ENCODE data around the gene PPP1R14C. TPM values are rescaled to one million over a fixed set of nuclear protein-coding genes. Genes with fewer than 3 reads are reported as not detected.
A peak's percentile ranks its signal among the peaks of the same experiment; 100 is the strongest.

PPP1R14C gene
- polyA plus RNA-seq, 2 of the 4 experiments (the other 2 are of a cell fraction): 0.34 to 0.43 TPM

DNA sequence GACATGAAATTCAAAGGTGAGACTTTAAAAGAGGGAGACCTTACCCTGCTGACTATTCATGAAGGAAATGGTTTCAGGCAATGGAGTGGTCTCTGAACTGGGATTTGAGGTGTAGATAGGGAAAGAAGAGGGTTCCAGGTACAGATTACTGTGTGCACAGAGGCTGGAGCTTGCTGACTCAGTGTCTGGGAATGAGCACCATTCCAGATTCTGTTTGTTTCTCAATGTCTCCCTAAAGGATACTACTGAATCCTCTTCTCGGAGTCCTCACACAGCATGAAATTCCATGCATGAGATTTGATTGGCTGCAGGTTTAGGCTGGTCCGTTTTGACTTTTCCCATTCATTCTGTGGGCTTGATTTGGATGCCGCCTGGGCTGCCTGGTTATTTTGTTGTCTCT lies 49.0 kb downstream of the PPP1R14C start:
- Histone ChIP-seq H3K4me3 (no peak overlapping the region), H3K4me2 (peak overlapping the region; percentile 38; the same call in 2 of the 3 replicates), H3K9me3 (no peaks in the 10 kb centered on the region), H3K27ac (peak overlapping the region; percentile 39 to 64), H3K4me1 (peaks cover 11% of the 10 kb centered on the region)
- FAIRE-seq: no peak
- 44% methylated on average over 3 of the region's 3 CpGs for WGBS (ENCODE audit: missing lambda C conversion rate)
- ChIA-PET CTCF (no interaction called here), POLR2A (no interaction called here)
- DNase-seq (ENCODE audit: low read depth in 1 of 2, low spot score in 1 of 2): peak in 1 of 2 experiments; percentile 36
- ATAC-seq: peak; percentile 70 to 72; a peak in 5 of 6 replicates
- no peak for TF ChIP-seq FOSL2 (IDR thresholded peaks at IDR 0.05)
- TF ChIP-seq FOSL2 (CRISPR knock-in tag; IDR thresholded peaks at IDR 0.05): 0 out of 2 replicates have a peak, but pooled peaks have one; percentile 3
- no peak for TF ChIP-seq ZSCAN20 (CRISPR knock-in tag; IDR thresholded peaks at IDR 0.05)

- H3K27ac ChIP-seq: no peak overlapping the region
- H3K4me1 ChIP-seq: peaks cover 11% of the 10 kb centered on the region
- POLR2A ChIA-PET: no interaction called here
- CTCF ChIA-PET: no interaction called here
- no peak overlapping the region for H3K4me2 ChIP-seq
- WGBS (ENCODE audit: missing lambda C conversion rate): 51% methylated on average over 2 of the region's 2 CpGs
- H3K9me3 ChIP-seq: no peaks in the 10 kb centered on the region
- no peak for FAIRE-seq
- DNase-seq (ENCODE audit: low read depth in 1 of 2, low spot score in 1 of 2): no peak
- no peak for ATAC-seq
- no peak for TF ChIP-seq RCOR1 (IDR thresholded peaks at IDR 0.05; ENCODE audit: low read depth, low read length)
- TF ChIP-seq CEBPB (IDR thresholded peaks at IDR 0.05): no peak
- no peak for TF ChIP-seq ATOH8 (CRISPR knock-in tag; IDR thresholded peaks at IDR 0.05; ENCODE audit: low read depth)
- TF ChIP-seq RARB (CRISPR knock-in tag; IDR thresholded peaks at IDR 0.05): no peak
- no peak for TF ChIP-seq NPAS2 (CRISPR knock-in tag; IDR thresholded peaks at IDR 0.05; ENCODE audit: borderline replicate concordance)
- no peak for TF ChIP-seq ZSCAN20 (CRISPR knock-in tag; IDR thresholded peaks at IDR 0.05)
- no peak overlapping the region for H3K4me3 ChIP-seq
These were observed 51.4 kb downstream of the PPP1R14C start for GRCh38 chr6:150194195-150194594.

GRCh38 chr6:150195996-150196417 lies 53.2 kb downstream of the PPP1R14C start:
- Histone ChIP-seq H3K9me3 (no peaks in the 10 kb centered on the region), H3K4me1 (peaks cover 11% of the 10 kb centered on the region), H3K4me3 (no peak overlapping the region), H3K27ac (no peak overlapping the region), H3K4me2 (no peak overlapping the region)
- ChIA-PET POLR2A (no interaction called here), CTCF (interaction anchor here (0.6 kb wide), 1 partner anchor 528 kb away, joined by 3 read pairs; no protein-coding TSS in a partner anchor)
- ATAC-seq (no peak), DNase-seq (ENCODE audit: low read depth in 1 of 2, low spot score in 1 of 2) (no peak), FAIRE-seq (no peak)
- WGBS (ENCODE audit: missing lambda C conversion rate): 48% methylated on average over 2 of the region's 2 CpGs
- TF ChIP-seq SREBF2 (IDR thresholded peaks at IDR 0.05) (no peak), E2F6 (IDR thresholded peaks at IDR 0.05; ENCODE audit: borderline replicate concordance, low read depth) (no peak), EP300 (IDR thresholded peaks at IDR 0.05) (no peak), BHLHE40 (IDR thresholded peaks at IDR 0.05; ENCODE audit: low read depth, low read length) (no peak), MYC (IDR thresholded peaks at IDR 0.05; ENCODE audit: borderline replicate concordance, low read length) (no peak), HOXB5 (CRISPR knock-in tag; IDR thresholded peaks at IDR 0.05) (no peak), HDAC2 (IDR thresholded peaks at IDR 0.05) (no peak), MAFK (IDR thresholded peaks at IDR 0.05; ENCODE audit: partially characterized antibody) (no peak), JUN (IDR thresholded peaks at IDR 0.05) (no peak), GATA3 (IDR thresholded peaks at IDR 0.05; ENCODE audit: borderline replicate concordance) (no peak), EHMT2 (IDR thresholded peaks at IDR 0.05; ENCODE audit: low read depth) (no peak)
- TF ChIP-seq, protein P1, sequence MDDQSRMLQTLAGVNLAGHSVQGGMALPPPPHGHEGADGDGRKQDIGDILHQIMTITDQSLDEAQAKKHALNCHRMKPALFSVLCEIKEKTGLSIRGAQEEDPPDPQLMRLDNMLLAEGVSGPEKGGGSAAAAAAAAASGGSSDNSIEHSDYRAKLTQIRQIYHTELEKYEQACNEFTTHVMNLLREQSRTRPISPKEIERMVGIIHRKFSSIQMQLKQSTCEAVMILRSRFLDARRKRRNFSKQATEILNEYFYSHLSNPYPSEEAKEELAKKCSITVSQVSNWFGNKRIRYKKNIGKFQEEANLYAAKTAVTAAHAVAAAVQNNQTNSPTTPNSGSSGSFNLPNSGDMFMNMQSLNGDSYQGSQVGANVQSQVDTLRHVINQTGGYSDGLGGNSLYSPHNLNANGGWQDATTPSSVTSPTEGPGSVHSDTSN (IDR thresholded peaks at IDR 0.05): no peak
- TF ChIP-seq, protein P2, sequence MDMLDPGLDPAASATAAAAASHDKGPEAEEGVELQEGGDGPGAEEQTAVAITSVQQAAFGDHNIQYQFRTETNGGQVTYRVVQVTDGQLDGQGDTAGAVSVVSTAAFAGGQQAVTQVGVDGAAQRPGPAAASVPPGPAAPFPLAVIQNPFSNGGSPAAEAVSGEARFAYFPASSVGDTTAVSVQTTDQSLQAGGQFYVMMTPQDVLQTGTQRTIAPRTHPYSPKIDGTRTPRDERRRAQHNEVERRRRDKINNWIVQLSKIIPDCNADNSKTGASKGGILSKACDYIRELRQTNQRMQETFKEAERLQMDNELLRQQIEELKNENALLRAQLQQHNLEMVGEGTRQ (IDR thresholded peaks at IDR 0.05): no peak
